GM18526 (cell line): ENCODE measurements around the gene SPHKAP.

Experiments used
- POLR2A ChIP-seq: IDR thresholded peaks from 3 replicates; pipeline ENCODE4 v1.6.1; 2011; ENCODE audit not compliant: insufficient read length; ENCODE audit errors: extremely low read depth

The SPHKAP gene

DNA sequence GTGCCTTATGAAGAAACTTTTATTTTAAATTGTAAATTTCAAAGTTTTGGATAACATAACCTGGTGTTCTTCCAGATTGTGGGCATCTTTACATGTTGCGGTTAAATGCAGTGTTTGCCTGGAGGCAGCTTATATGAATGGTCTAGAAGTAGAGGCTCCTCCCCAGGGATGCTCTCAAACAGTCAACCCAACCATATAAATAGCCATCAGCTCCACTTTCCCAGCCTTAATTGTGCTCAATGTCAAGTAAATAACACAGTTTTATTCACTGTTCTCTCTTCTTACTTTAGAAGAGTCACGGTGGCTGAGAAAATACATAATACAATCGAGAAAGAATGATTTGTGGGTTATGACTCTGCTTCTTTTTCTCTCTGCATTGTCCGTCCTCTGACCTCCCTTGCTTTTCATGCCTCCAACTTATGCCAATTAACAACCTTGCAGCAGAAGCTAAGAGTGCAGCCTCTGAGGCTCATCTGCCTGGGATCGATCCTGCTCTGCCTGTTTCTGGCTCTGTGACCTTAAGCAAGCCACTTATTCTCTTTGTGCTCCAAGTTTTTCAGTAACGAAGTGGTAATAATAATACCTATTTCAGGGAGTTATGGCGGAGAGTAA lies 209.8 kb downstream of the SPHKAP start:
- TF ChIP-seq POLR2A, result no peak

DNA sequence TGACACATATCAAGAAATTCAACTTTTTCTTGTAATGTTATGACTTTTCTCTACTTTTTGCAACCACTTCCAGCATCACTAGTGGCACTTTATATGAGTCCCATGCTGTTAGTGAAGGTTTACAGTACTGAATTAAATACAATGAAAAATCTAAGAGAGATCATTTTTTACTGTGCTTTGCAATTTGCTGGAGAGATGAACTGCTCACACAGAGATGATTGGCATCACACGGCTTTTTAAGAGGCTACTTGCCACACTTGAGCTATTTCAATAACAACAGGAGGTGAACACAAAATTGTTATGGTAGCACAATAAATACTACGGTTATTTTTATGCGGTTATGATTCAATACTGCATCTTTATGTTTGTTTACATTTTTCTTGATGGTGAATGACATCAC lies 221.2 kb downstream of the SPHKAP start:
- no peak for TF ChIP-seq POLR2A

- no peak for TF ChIP-seq POLR2A
These were observed 238.5 kb downstream of the SPHKAP start for GRCh38 chr2:227942965-227943364.

DNA sequence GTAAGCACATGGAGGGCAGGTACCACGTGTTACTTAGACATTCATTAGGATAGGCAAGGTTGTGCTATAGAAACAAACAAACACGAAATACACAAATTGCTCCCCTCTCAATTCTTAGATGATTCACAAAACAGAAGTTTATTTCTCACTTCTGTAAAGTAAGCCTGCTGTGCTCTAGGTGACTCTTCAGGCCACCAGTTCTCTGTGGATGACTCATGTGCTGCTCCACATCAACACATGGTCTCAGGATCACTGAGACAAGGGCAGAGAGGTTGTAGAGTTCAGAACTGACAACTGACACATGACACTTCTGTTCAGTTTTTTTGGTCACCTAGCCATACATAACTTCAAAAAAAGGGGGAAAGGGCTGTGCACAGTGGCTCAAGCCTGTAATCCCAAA lies 239.5 kb downstream of the SPHKAP start:
- no peak for TF ChIP-seq POLR2A

DNA sequence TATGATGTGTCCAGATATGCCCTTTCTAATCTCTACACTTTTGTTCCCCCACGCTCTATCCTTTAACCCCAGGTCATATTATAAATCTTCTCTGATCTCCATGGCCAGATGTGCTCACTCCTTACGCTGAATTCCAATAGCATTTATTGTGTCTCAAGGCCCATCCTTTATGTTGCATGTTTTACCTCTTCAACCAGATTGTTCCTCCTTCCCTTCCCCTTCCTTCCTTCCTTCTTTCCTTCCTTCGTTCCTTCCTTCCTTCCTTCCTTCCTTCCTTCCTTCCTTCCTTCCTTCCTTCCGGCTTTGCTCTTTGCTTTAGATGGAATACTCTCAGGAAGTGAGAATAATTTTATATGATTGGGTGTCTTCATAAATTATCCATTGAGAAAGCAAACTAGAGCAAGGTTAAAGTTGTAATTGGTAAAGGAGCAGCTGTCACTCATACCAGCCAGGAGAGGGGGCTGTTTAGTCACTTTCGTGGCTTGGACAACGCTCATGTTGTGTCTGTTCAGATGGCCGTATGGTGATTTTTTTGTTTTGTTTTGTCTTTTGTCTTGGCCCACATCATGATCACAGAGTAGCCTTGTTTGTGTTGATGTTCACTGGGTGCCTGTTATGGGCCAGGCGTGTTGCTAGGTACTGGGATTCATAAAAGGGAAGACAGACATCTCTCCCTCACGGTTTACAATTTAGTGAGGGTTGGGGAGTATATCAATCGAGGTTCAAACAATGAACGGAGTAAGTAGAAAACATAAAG lies 242.0 kb downstream of the SPHKAP start:
- TF ChIP-seq POLR2A, result no peak

GRCh38 chr2:227933884-227934283 lies 247.6 kb downstream of the SPHKAP start:
- no peak for TF ChIP-seq POLR2A

DNA sequence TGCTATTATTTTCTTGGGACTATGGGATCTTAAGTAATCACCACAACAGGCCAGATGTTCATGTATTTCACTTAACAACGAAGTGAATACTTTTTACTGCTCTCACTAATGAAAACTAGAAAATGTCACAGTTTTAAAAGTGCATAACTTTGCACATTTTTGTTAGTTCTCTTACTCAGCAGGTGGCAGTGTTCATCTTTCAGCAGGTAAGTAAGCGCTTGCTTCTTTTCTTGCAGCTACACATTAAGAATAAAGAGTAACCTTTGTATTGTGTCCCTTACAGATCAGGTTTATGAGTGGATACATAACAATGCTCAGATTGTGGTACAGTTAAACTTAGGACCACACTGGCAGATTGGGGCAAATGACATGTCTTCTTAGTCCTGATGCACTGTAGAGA lies 249.1 kb downstream of the SPHKAP start:
- TF ChIP-seq POLR2A, result no peak

DNA sequence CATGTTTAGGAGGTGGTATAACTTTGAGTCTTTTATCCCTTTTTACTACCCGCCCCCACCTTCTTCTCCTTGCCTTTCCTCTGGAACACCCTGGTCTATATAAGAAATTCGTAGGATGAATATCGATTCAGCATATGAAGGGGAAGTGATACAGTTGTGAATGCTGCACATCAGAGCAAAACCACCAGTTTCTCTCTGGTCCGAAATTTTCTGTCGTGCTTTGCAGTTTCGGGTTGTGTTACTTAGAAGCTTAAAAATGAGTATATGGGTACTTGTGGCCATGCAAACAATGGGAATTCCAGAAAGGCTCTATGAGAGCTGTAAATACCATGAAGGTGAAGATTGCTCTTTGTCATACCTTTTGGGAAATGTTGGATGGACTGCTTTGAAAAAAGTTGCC lies 249.5 kb downstream of the SPHKAP start:
- no peak for TF ChIP-seq POLR2A
